Type B pancreatic cell (in vitro differentiated cells): ENCODE data around the gene C20orf96. TPM values are rescaled to one million over a fixed set of nuclear protein-coding genes. Genes with fewer than 3 reads are reported as not detected.
"Not testable (repeated sequence)": the region's sequence is repeated elsewhere in the genome, so short reads cannot be mapped to it uniquely, and the experiment has no call there.

ENCODE experiments used
- DNase-seq: peaks from one replicate; pipeline ENCODE4 v3.0.0; 2021; ENCODE audit warnings: mixed read lengths; ENCODE audit not compliant: unreplicated experiment; ENCODE audit errors: extremely low spot score
- H3K27ac Mint-ChIP-seq: 2 replicates; pipeline ENCODE4 v1.8.0; 2021; ENCODE audit warnings: mild to moderate bottlenecking, mixed read lengths
- H3K27me3 Mint-ChIP-seq: 2 replicates; pipeline ENCODE4 v1.8.0; 2021; ENCODE audit warnings: mixed read lengths
- H3K36me3 Mint-ChIP-seq: 2 replicates; pipeline ENCODE4 v1.8.0; 2021; ENCODE audit warnings: mixed read lengths
- H3K4me1 Mint-ChIP-seq: one replicate; pipeline ENCODE4 v1.8.0; 2021; ENCODE audit warnings: mixed read lengths; ENCODE audit not compliant: unreplicated experiment
- H3K4me3 Mint-ChIP-seq: 2 replicates; pipeline ENCODE4 v1.8.0; 2021; ENCODE audit warnings: mild to moderate bottlenecking, mixed read lengths
- H3K9me3 Mint-ChIP-seq: 2 replicates; pipeline ENCODE4 v1.8.0; 2021; ENCODE audit warnings: mixed read lengths
- CTCF ChIP-seq: fragments of 200-600 bp; sonication (generic); conservative IDR thresholded peaks from 2 replicates; pipeline ENCODE4 v1.5.0; 2021; ENCODE audit warnings: antibody characterized with exemption, mild to moderate bottlenecking
- long read RNA-seq: library from polyadenylated mRNA; unstranded; transcript quantifications from one replicate; pipeline ENCODE4 v2.0.0, GENCODE V29; 2020
- total RNA-seq: library from RNA; stranded (reverse); gene quantifications from 2 replicates; pipeline ENCODE4 v1.2.1, GENCODE V29; 2021; ENCODE audit warnings: low replicate concordance

The C20orf96 gene
- 12.6 and 27.0 TPM in 2 replicates for total RNA-seq
- long read RNA-seq, partial matches to known transcripts, result 5 of 6 reads
- long read RNA-seq, other reads (novel, unspliced or antisense), result 1 of 6 reads

- no peak within 1 kb of the TSS for H3K4me3 Mint-ChIP-seq
- TF ChIP-seq CTCF, result peak; percentile 68
- no peaks in the 10 kb centered on the region for H3K27me3 Mint-ChIP-seq
- no peak within 1 kb of the TSS for H3K27ac Mint-ChIP-seq
- H3K36me3 Mint-ChIP-seq, result peaks cover 13% of the 10 kb centered on the region
- no peaks in the 10 kb centered on the region for H3K9me3 Mint-ChIP-seq
- DNase-seq, result peak; percentile 92
- H3K4me1 Mint-ChIP-seq, result no peaks in the 10 kb centered on the region
These were observed at the start of gene C20orf96 for GRCh38 chr20:290084-290831. Gene C20orf96, minus strand, starts transcription at chr20:290750. Its CDS starts 140 bp downstream, at chr20:290610.

- H3K27me3 Mint-ChIP-seq, H3K27ac Mint-ChIP-seq, H3K9me3 Mint-ChIP-seq, H3K4me3 Mint-ChIP-seq, H3K4me1 Mint-ChIP-seq, DNase-seq: not testable (repeated sequence)
- H3K36me3 Mint-ChIP-seq, result peaks cover 12% of the 10 kb centered on the region
These were observed 45.5 kb upstream of the C20orf96 start for GRCh38 chr20:336040-336439.

GRCh38 chr20:334578-334977 lies 44.0 kb upstream of the C20orf96 start:
- TF ChIP-seq CTCF, result no peak
- H3K9me3 Mint-ChIP-seq, result no peaks in the 10 kb centered on the region
- H3K27me3 Mint-ChIP-seq, result no peaks in the 10 kb centered on the region

GRCh38 chr20:330233-331149 lies 39.9 kb upstream of the C20orf96 start:
- no peak for DNase-seq
- Mint-ChIP-seq H3K4me1 (peaks cover 25% of the 10 kb centered on the region), H3K27ac (no peak overlapping the region), H3K4me3 (peak overlapping the region; percentile 61), H3K36me3 (peaks cover 11% of the 10 kb centered on the region), H3K9me3 (no peaks in the 10 kb centered on the region), H3K27me3 (no peaks in the 10 kb centered on the region)
- TF ChIP-seq CTCF, result peak; percentile 92

More at GRCh38 chr20:334578-334977, 44.0 kb upstream of the C20orf96 start:
- Mint-ChIP-seq H3K4me3 (no peak overlapping the region), H3K36me3 (peaks cover 12% of the 10 kb centered on the region), H3K27ac (no peak overlapping the region), H3K4me1 (peaks cover 10% of the 10 kb centered on the region)
- DNase-seq, result no peak

GRCh38 chr20:329851-330232 lies 39.3 kb upstream of the C20orf96 start:
- H3K36me3 Mint-ChIP-seq, result peaks cover 11% of the 10 kb centered on the region
- no peak for TF ChIP-seq CTCF
- no peak for DNase-seq
- H3K9me3 Mint-ChIP-seq, result no peaks in the 10 kb centered on the region
- H3K27ac Mint-ChIP-seq, result peak overlapping the region; percentile 46
- H3K4me1 Mint-ChIP-seq, result peaks cover 25% of the 10 kb centered on the region
- H3K27me3 Mint-ChIP-seq, result no peaks in the 10 kb centered on the region
- H3K4me3 Mint-ChIP-seq, result peak overlapping the region; percentile 61
